Calu3 (cell line): ENCODE results near the gene NDUFS2. TPM values are rescaled to one million over a fixed set of nuclear protein-coding genes. Genes with fewer than 3 reads are reported as not detected.

Source experiments
- BruUV-seq: library from RNA; stranded (reverse); fragments of 400-500 nt; replicated peaks from 2 replicates; lab custom pipeline; 2021; lab: Mats Ljungman, UMichigan
- CTCF ChIA-PET: fragments of 300-600 bp; sonication (Branson Sonifier 250); formaldehyde crosslinking; loops from one replicate; lab custom pipeline; 2022; ENCODE audit warnings: antibody characterized with exemption; lab: Charles Lee
- DNase-seq: peaks from one replicate; pipeline ENCODE4 v3.0.0; 2022
- H3K27ac Mint-ChIP-seq: one replicate; pipeline ENCODE4 v1.8.0; 2022; ENCODE audit warnings: mixed read lengths; ENCODE audit not compliant: unreplicated experiment
- H3K27me3 Mint-ChIP-seq: one replicate; pipeline ENCODE4 v1.8.0; 2022; ENCODE audit warnings: mixed read lengths; ENCODE audit not compliant: unreplicated experiment
- H3K36me3 Mint-ChIP-seq: one replicate; pipeline ENCODE4 v1.8.0; 2022; ENCODE audit warnings: mild to moderate bottlenecking, moderate library complexity, mixed read lengths; ENCODE audit not compliant: insufficient read depth, unreplicated experiment
- H3K4me1 Mint-ChIP-seq: one replicate; pipeline ENCODE4 v1.8.0; 2022; ENCODE audit warnings: mild to moderate bottlenecking, low read depth, mixed read lengths; ENCODE audit not compliant: unreplicated experiment
- H3K4me3 Mint-ChIP-seq: one replicate; pipeline ENCODE4 v1.8.0; 2022; ENCODE audit warnings: mild to moderate bottlenecking, low read depth, moderate library complexity, mixed read lengths; ENCODE audit not compliant: unreplicated experiment
- H3K9me3 Mint-ChIP-seq: one replicate; pipeline ENCODE4 v1.8.0; 2022; ENCODE audit warnings: low read depth, mixed read lengths; ENCODE audit not compliant: unreplicated experiment
- CTCF ChIP-seq: fragments of 200-600 bp; IDR thresholded peaks from one replicate; pipeline ENCODE4 v1.8.0; 2022; ENCODE audit warnings: antibody characterized with exemption; ENCODE audit not compliant: unreplicated experiment
- intact Hi-C: fragments of 100-400 bp; cut with micrococcal nuclease; formaldehyde crosslinking; loops from one replicate; pipeline ENCODE4 v1.10.0; 2022; ENCODE audit not compliant: unreplicated experiment
- total RNA-seq: library from RNA; stranded (reverse); gene quantifications from 2 replicates; pipeline ENCODE4 v1.2.3, GENCODE V29; 2022

The NDUFS2 gene
- total RNA-seq, 1 experiment from 2014 or later, result 91.3 TPM

GRCh38 chr1:161185732-161186311 is 16.3 kb upstream of the NDUFS2 start:
- H3K9me3 Mint-ChIP-seq, result no peaks in the 10 kb centered on the region
- intact Hi-C loops, result no loop called here
- H3K4me1 Mint-ChIP-seq, result peaks cover 22% of the 10 kb centered on the region
- CTCF ChIA-PET, result interaction anchor here (1.4 kb wide), 1 partner anchor 8 kb away, joined by 4 read pairs; the partner anchor contains the start of gene B4GALT3
- no peak for TF ChIP-seq CTCF
- H3K27me3 Mint-ChIP-seq, result no peaks in the 10 kb centered on the region
- no peaks in the 10 kb centered on the region for H3K36me3 Mint-ChIP-seq
- no peak for DNase-seq
- H3K4me3 Mint-ChIP-seq, result no peak overlapping the region
- no peak overlapping the region for H3K27ac Mint-ChIP-seq
- no TSS peak for BruUV-seq

- Mint-ChIP-seq H3K36me3 (no peaks in the 10 kb centered on the region), H3K4me3 (no peak overlapping the region), H3K27me3 (peaks cover 14% of the 10 kb centered on the region), H3K4me1 (peaks cover 17% of the 10 kb centered on the region), H3K27ac (no peak overlapping the region), H3K9me3 (no peaks in the 10 kb centered on the region)
- no peak for TF ChIP-seq CTCF
- DNase-seq, result no peak
- CTCF ChIA-PET, result interaction anchor here (1.4 kb wide), 1 partner anchor 10 kb away, joined by 4 read pairs; the partner anchor contains the start of gene B4GALT3
- no TSS peak for BruUV-seq
- intact Hi-C loops, result no loop called here
These were observed 14.9 kb upstream of the NDUFS2 start for GRCh38 chr1:161187311-161187710.

GRCh38 chr1:161188381-161188780 is 13.8 kb upstream of the NDUFS2 start:
- DNase-seq, result no peak
- intact Hi-C loops, result no loop called here
- H3K36me3 Mint-ChIP-seq, result no peaks in the 10 kb centered on the region
- no TSS peak for BruUV-seq
- TF ChIP-seq CTCF, result no peak
- H3K4me3 Mint-ChIP-seq, result no peak overlapping the region
- CTCF ChIA-PET, result interaction anchor here (1.0 kb wide), 1 partner anchor 10 kb away, joined by 3 read pairs; the partner anchor contains the start of gene ADAMTS4
- H3K4me1 Mint-ChIP-seq, result peaks cover 13% of the 10 kb centered on the region
- H3K27me3 Mint-ChIP-seq, result peaks cover 17% of the 10 kb centered on the region
- H3K27ac Mint-ChIP-seq, result no peak overlapping the region
- no peaks in the 10 kb centered on the region for H3K9me3 Mint-ChIP-seq

GRCh38 chr1:161189036-161189435 is 13.1 kb upstream of the NDUFS2 start:
- Mint-ChIP-seq H3K27ac (no peak overlapping the region), H3K4me3 (no peak overlapping the region), H3K36me3 (no peaks in the 10 kb centered on the region), H3K4me1 (peaks cover 13% of the 10 kb centered on the region), H3K9me3 (no peaks in the 10 kb centered on the region), H3K27me3 (peaks cover 17% of the 10 kb centered on the region)
- no peak for DNase-seq
- no peak for TF ChIP-seq CTCF
- intact Hi-C loops, result no loop called here
- BruUV-seq, result no TSS peak
- CTCF ChIA-PET, result no interaction called here
